ENCODE data around the gene C13orf46. TPM values are rescaled to one million over a fixed set of nuclear protein-coding genes. Genes with fewer than 3 reads are reported as not detected.

The C13orf46 gene
- polyA plus RNA-seq, 2 of the 4 experiments (the other 2 are of a cell fraction) = 0.05 to 0.13 TPM

DNA sequence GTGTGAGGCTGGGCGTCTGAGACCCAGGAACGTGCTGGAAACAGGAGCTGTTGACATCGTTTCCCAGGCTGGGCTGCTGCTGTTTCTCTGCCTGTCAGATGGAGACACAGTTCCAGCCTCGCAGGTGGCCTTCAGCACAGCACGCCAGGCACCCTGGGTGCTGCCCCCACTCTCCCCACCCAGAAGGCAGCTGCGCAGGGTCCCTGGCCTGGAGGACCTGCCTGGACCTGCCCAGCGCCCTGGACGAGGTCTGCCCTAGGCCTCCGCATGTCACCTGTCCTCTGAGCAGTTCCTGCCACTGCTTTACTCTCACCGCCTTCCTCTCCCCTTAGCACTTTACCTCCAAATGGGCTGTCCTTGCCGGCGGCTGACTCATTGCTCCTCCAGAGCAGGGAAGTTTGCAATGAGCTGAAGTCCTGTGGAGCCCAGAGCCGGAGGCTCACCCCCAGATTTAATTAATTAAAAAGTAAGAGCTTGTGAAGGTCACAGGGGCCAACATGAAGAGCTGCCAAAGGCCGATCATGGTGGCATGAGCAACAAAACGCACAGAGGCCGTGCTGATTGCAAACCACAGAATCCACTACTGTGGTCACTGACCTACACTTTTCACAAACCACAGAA, 32.2 kb downstream of the C13orf46 start:
- FAIRE-seq (no peak), DNase-seq (ENCODE audit: low read depth in 1 of 2, low spot score in 1 of 2) (no peak), ATAC-seq (no peak)
- H3K4me1 ChIP-seq = no peaks in the 10 kb centered on the region
- TF ChIP-seq RNF2 (IDR thresholded peaks at IDR 0.05; ENCODE audit: borderline replicate concordance, low read depth) (no peak), ZNF302 (CRISPR knock-in tag; IDR thresholded peaks at IDR 0.05) (no peak), NPAS2 (CRISPR knock-in tag; IDR thresholded peaks at IDR 0.05; ENCODE audit: borderline replicate concordance) (no peak), POLR2AphosphoS2 (conservative IDR thresholded peaks at IDR 0.05; ENCODE audit: low read length) (no peak), KDM1A (IDR thresholded peaks at IDR 0.05; ENCODE audit: low read depth) (no peak), NFE2L2 (conservative IDR thresholded peaks at IDR 0.05; ENCODE audit: low read length) (no peak), FOSB (CRISPR knock-in tag; IDR thresholded peaks at IDR 0.05) (no peak), RARB (CRISPR knock-in tag; IDR thresholded peaks at IDR 0.05) (no peak), NR3C1 (IDR thresholded peaks at IDR 0.05) (no peak), SMC3 (IDR thresholded peaks at IDR 0.05) (no peak), PBX3 (IDR thresholded peaks at IDR 0.05) (no peak), TP53 (CRISPR knock-in tag; IDR thresholded peaks at IDR 0.05) (no peak), HOXB13 (CRISPR knock-in tag; IDR thresholded peaks at IDR 0.05; ENCODE audit: low read depth) (no peak), PHF8 (IDR thresholded peaks at IDR 0.05; ENCODE audit: borderline replicate concordance, low read depth) (no peak), HDAC2 (IDR thresholded peaks at IDR 0.05) (no peak)
- POLR2A ChIA-PET = no interaction called here
- H3K9me3 ChIP-seq = no peaks in the 10 kb centered on the region
- no peak overlapping the region for H3K4me3 ChIP-seq
- no peak overlapping the region for H3K27ac ChIP-seq
- CTCF ChIA-PET = interaction anchor here (1.0 kb wide), 1 partner anchor 125 kb away, joined by 3 read pairs; no protein-coding TSS in a partner anchor
- H3K4me2 ChIP-seq = no peak overlapping the region
- WGBS (ENCODE audit: missing lambda C conversion rate) = 60% methylated on average over 15 of the region's 16 CpGs

DNA sequence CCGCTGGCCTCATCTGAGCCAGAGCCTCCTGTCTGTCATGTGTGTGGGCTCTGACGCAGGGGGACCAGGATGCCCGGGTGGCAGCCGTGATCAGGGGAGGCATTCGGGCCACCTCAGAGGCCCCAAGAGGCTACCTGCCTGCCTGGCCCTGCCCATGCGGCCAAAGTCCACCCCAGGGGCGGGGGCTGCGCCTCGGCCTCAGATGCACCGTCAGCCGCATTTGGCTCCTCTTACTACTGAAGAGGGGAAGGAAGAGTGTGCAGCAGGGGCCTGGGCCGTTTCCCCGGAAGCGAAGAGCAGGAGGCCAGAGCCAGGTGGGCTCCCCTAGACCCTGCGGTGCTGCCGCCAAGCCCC, 34.0 kb downstream of the C13orf46 start:
- TF ChIP-seq, protein P1, sequence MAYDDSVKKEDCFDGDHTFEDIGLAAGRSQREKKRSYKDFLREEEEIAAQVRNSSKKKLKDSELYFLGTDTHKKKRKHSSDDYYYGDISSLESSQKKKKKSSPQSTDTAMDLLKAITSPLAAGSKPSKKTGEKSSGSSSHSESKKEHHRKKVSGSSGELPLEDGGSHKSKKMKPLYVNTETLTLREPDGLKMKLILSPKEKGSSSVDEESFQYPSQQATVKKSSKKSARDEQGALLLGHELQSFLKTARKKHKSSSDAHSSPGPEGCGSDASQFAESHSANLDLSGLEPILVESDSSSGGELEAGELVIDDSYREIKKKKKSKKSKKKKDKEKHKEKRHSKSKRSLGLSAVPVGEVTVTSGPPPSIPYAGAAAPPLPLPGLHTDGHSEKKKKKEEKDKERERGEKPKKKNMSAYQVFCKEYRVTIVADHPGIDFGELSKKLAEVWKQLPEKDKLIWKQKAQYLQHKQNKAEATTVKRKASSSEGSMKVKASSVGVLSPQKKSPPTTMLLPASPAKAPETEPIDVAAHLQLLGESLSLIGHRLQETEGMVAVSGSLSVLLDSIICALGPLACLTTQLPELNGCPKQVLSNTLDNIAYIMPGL (CRISPR knock-in tag; IDR thresholded peaks at IDR 0.05; ENCODE audit: borderline replicate concordance) = no peak
- TF ChIP-seq RCOR1 (IDR thresholded peaks at IDR 0.05; ENCODE audit: low read depth, low read length) = no peak
- TF ChIP-seq, protein P2, sequence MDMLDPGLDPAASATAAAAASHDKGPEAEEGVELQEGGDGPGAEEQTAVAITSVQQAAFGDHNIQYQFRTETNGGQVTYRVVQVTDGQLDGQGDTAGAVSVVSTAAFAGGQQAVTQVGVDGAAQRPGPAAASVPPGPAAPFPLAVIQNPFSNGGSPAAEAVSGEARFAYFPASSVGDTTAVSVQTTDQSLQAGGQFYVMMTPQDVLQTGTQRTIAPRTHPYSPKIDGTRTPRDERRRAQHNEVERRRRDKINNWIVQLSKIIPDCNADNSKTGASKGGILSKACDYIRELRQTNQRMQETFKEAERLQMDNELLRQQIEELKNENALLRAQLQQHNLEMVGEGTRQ (IDR thresholded peaks at IDR 0.05) = no peak
- TF ChIP-seq BHLHE40 (IDR thresholded peaks at IDR 0.05; ENCODE audit: low read depth, low read length) = no peak
- TF ChIP-seq HEYL (CRISPR knock-in tag; IDR thresholded peaks at IDR 0.05) = no peak
- TF ChIP-seq PHF8 (IDR thresholded peaks at IDR 0.05; ENCODE audit: borderline replicate concordance, low read depth) = no peak
- TF ChIP-seq NR3C1 (IDR thresholded peaks at IDR 0.05) = no peak
- TF ChIP-seq POLR2AphosphoS2 (conservative IDR thresholded peaks at IDR 0.05; ENCODE audit: low read length) = no peak
- no peak for ATAC-seq
- POLR2A ChIA-PET = no interaction called here
- H3K4me3 ChIP-seq = no peak overlapping the region
- no peaks in the 10 kb centered on the region for H3K9me3 ChIP-seq
- CTCF ChIA-PET = no interaction called here
- no peaks in the 10 kb centered on the region for H3K4me1 ChIP-seq
- WGBS (ENCODE audit: missing lambda C conversion rate) = 100% methylated on average over 2 of the region's 16 CpGs
- DNase-seq (ENCODE audit: low read depth in 1 of 2, low spot score in 1 of 2) = no peak
- H3K4me2 ChIP-seq = no peak overlapping the region
- FAIRE-seq = no peak
- no peak overlapping the region for H3K27ac ChIP-seq
